Loucy (cell line): ENCODE data around the gene EFCAB3.
"Not testable (repeated sequence)": the region's sequence is repeated elsewhere in the genome, so short reads cannot be mapped to it uniquely, and the experiment has no call there.

Experiments
- H2AFZ ChIP-seq: fragments of 200-600 bp; sonication (generic); 2 replicates; pipeline ENCODE4 v1.6.0; 2016; ENCODE audit warnings: antibody characterized with exemption, mild to moderate bottlenecking, low read length, moderate library complexity
- H3F3A ChIP-seq: fragments of 200-600 bp; 2 replicates; pipeline ENCODE4 v1.6.0; 2016; ENCODE audit warnings: antibody characterized with exemption, low read depth, mild to moderate bottlenecking
- H3K27me3 ChIP-seq: fragments of 200-600 bp; sonication (generic); 2 replicates; pipeline ENCODE4 v1.6.1; 2014; ENCODE audit warnings: low read length, mild to moderate bottlenecking; ENCODE audit not compliant: insufficient read depth, poor library complexity, severe bottlenecking
- H3K36me3 ChIP-seq: fragments of 200-600 bp; sonication (generic); 2 replicates; pipeline ENCODE4 v1.6.1; 2016; ENCODE audit warnings: low read length; ENCODE audit not compliant: insufficient read depth
- H3K4me1 ChIP-seq: fragments of 200-600 bp; sonication (generic); 2 replicates; pipeline ENCODE4 v1.5.1; 2014; ENCODE audit warnings: low read length, mild to moderate bottlenecking; ENCODE audit not compliant: insufficient read depth, poor library complexity, severe bottlenecking
- H3K4me2 ChIP-seq: fragments of 200-600 bp; sonication (generic); 2 replicates; pipeline ENCODE4 v1.6.0; 2014; ENCODE audit warnings: antibody characterized with exemption, low read length, low read depth, mild to moderate bottlenecking; ENCODE audit not compliant: poor library complexity, severe bottlenecking
- H3K4me3 ChIP-seq: fragments of 200-600 bp; sonication (generic); 2 replicates; pipeline ENCODE4 v1.5.1; 2014; ENCODE audit warnings: low read length, mild to moderate bottlenecking, mixed read lengths; ENCODE audit not compliant: poor library complexity, severe bottlenecking
- H3K79me2 ChIP-seq: fragments of 200-600 bp; sonication (generic); 2 replicates; pipeline ENCODE4 v1.6.1; 2014; ENCODE audit warnings: low read length; ENCODE audit not compliant: insufficient read depth
- H3K9ac ChIP-seq: fragments of 200-600 bp; sonication (generic); 2 replicates; pipeline ENCODE4 v1.6.0; 2014; ENCODE audit warnings: mild to moderate bottlenecking, low read depth, low read length, moderate library complexity; ENCODE audit not compliant: poor library complexity, severe bottlenecking
- H3K9me2 ChIP-seq: fragments of 200-600 bp; sonication (generic); replicated peaks from 2 replicates; pipeline ENCODE4 v1.6.1; 2016; ENCODE audit warnings: low read depth, low read length, mixed read lengths
- H3K9me3 ChIP-seq: fragments of 200-600 bp; sonication (generic); 2 replicates; pipeline ENCODE4 v1.6.1; 2014; ENCODE audit warnings: mild to moderate bottlenecking, antibody characterized with exemption, low read length, low read depth; ENCODE audit not compliant: insufficient read depth
- H4K20me1 ChIP-seq: fragments of 200-600 bp; sonication (generic); 2 replicates; pipeline ENCODE4 v1.6.0; 2014; ENCODE audit warnings: antibody characterized with exemption, low read length, mild to moderate bottlenecking; ENCODE audit not compliant: insufficient read depth, poor library complexity, severe bottlenecking
- CTCF ChIP-seq: fragments of 200-600 bp; sonication (generic); conservative IDR thresholded peaks from 2 replicates; pipeline ENCODE4 v1.5.1; 2014; ENCODE audit warnings: mild to moderate bottlenecking, antibody characterized with exemption, low read length
- EZH2phosphoT487 ChIP-seq: fragments of 200-600 bp; IDR thresholded peaks from 2 replicates; pipeline ENCODE4 v1.6.1; 2018; ENCODE audit warnings: antibody characterized with exemption, mild to moderate bottlenecking, moderate library complexity, borderline replicate concordance

EFCAB3 gene

GRCh38 chr17:62456016-62456415 lies 75.7 kb downstream of the EFCAB3 start:
- Histone ChIP-seq H2AFZ (no peak overlapping the region), H3K27me3 (no peaks in the 10 kb centered on the region), H3K4me2 (no peak overlapping the region), H3K4me1 (no peaks in the 10 kb centered on the region), H3K4me3 (no peak overlapping the region), H3F3A (no peaks in the 10 kb centered on the region), H4K20me1 (no peaks in the 10 kb centered on the region), H3K9me3 (no peaks in the 10 kb centered on the region), H3K36me3 (no peaks in the 10 kb centered on the region), H3K9me2 (no peaks in the 10 kb centered on the region), H3K79me2 (no peaks in the 10 kb centered on the region), H3K9ac (no peak overlapping the region)
- no peak for TF ChIP-seq EZH2phosphoT487
- TF ChIP-seq CTCF = no peak

GRCh38 chr17:62458483-62458882 lies 78.1 kb downstream of the EFCAB3 start:
- H3K36me3 ChIP-seq, H2AFZ ChIP-seq, H3K9me3 ChIP-seq, H3F3A ChIP-seq, H3K4me3 ChIP-seq, H3K9me2 ChIP-seq, H3K27me3 ChIP-seq, H3K4me1 ChIP-seq, H4K20me1 ChIP-seq, H3K9ac ChIP-seq, H3K4me2 ChIP-seq, H3K79me2 ChIP-seq: not testable (repeated sequence)

- not testable (repeated sequence) for H3K9me3 ChIP-seq, H3K9me2 ChIP-seq
Observed at GRCh38 chr17:62464422-62464821, 84.1 kb downstream of the EFCAB3 start.

DNA sequence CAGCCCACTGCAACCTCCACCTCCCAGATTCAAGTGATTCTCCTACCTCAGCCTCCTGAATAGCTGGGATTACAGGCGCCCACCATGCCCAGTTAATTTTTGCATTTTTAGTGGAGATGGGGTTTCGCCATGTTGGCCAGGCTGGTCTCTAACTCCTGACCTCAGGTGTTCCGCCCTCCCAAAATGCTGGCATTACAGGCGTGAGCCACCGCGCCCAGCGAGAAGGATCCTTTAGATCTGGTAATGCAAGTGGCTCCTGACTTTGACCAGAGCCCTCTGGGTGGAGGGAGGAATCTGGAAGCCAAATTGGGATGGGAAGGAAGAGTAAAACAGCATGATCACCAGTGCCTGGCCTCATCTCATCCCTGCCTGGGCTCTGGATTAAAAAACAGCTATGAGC lies 84.9 kb downstream of the EFCAB3 start:
- not testable (repeated sequence) for H3K36me3 ChIP-seq, H3K9me3 ChIP-seq, H4K20me1 ChIP-seq, H2AFZ ChIP-seq, H3F3A ChIP-seq, H3K4me1 ChIP-seq, H3K79me2 ChIP-seq, H3K4me3 ChIP-seq, H3K9ac ChIP-seq, H3K27me3 ChIP-seq, H3K4me2 ChIP-seq, H3K9me2 ChIP-seq

More at GRCh38 chr17:62464422-62464821, 84.1 kb downstream of the EFCAB3 start:
- H3K79me2 ChIP-seq, H3K9ac ChIP-seq, H4K20me1 ChIP-seq, H3K27me3 ChIP-seq, H3K4me3 ChIP-seq, H3F3A ChIP-seq, H3K4me2 ChIP-seq, H3K36me3 ChIP-seq, H3K4me1 ChIP-seq, H2AFZ ChIP-seq: not testable (repeated sequence)
